ENCODE data around the gene RHOH. TPM values are rescaled to one million over a fixed set of nuclear protein-coding genes. Genes with fewer than 3 reads are reported as not detected.

The RHOH gene
- total RNA-seq, 1 donor from 2014 or later = 3.2 TPM

DNA sequence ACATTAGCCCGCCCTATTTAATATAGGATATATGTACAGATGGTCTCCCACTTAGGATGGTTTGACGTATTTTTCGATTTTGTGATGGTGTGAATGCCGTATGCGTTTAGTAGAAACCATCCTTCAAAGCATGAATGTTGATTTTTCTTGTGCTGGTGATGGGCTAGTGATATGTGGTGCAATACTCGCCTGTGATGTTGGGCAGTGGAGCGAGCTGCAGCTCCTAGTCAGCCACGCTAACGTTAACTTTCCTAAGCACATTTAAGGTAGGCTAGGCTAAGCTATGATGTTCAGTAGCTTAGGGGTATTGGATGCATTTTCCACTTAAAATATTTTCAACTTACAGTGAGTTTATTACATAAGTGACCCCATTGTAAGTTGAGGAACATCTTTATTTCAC, 36.6 kb upstream of the RHOH start:
- Mint-ChIP-seq H3K27ac (ENCODE audit: unreplicated experiment) (no peak overlapping the region), H3K4me1 (peaks cover 4% of the 10 kb centered on the region), H3K9me3 (no peaks in the 10 kb centered on the region), H3K4me3 (no peak overlapping the region), H3K27me3 (ENCODE audit: low read depth) (no peaks in the 10 kb centered on the region), H3K36me3 (ENCODE audit: low read depth) (peaks cover 20% of the 10 kb centered on the region)
- TF ChIP-seq, protein P1, sequence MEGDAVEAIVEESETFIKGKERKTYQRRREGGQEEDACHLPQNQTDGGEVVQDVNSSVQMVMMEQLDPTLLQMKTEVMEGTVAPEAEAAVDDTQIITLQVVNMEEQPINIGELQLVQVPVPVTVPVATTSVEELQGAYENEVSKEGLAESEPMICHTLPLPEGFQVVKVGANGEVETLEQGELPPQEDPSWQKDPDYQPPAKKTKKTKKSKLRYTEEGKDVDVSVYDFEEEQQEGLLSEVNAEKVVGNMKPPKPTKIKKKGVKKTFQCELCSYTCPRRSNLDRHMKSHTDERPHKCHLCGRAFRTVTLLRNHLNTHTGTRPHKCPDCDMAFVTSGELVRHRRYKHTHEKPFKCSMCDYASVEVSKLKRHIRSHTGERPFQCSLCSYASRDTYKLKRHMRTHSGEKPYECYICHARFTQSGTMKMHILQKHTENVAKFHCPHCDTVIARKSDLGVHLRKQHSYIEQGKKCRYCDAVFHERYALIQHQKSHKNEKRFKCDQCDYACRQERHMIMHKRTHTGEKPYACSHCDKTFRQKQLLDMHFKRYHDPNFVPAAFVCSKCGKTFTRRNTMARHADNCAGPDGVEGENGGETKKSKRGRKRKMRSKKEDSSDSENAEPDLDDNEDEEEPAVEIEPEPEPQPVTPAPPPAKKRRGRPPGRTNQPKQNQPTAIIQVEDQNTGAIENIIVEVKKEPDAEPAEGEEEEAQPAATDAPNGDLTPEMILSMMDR (conservative IDR thresholded peaks at IDR 0.05) = no peak
- DNase-seq (ENCODE audit: low read depth, low spot score) = no peak

DNA sequence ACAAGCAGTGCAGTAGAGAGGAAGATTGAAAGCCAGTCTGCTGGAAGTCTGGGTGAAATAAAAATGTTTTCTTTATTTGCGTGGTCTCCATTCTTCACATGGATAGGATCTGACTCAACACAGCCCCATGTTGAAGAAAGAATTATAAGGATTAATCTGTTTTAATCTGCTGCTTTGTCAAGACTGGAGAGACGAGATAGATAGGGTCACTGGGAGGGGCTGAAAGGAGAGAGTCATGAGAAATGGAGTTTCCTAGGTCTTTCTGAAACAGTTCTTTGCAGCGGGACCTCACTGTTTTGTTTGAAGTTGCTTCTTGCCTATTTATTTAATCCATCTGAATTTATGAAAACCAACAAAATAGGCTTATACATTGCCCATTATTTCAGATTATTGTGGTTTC, 32.4 kb upstream of the RHOH start:
- Mint-ChIP-seq H3K27ac (ENCODE audit: unreplicated experiment) (no peak overlapping the region), H3K9me3 (peaks cover 9% of the 10 kb centered on the region), H3K4me1 (peaks cover 4% of the 10 kb centered on the region), H3K4me3 (no peak overlapping the region), H3K36me3 (ENCODE audit: low read depth) (peaks cover 39% of the 10 kb centered on the region), H3K27me3 (ENCODE audit: low read depth) (no peaks in the 10 kb centered on the region)
- no peak for DNase-seq (ENCODE audit: low read depth, low spot score)
- TF ChIP-seq, protein P1 (conservative IDR thresholded peaks at IDR 0.05) = no peak

DNA sequence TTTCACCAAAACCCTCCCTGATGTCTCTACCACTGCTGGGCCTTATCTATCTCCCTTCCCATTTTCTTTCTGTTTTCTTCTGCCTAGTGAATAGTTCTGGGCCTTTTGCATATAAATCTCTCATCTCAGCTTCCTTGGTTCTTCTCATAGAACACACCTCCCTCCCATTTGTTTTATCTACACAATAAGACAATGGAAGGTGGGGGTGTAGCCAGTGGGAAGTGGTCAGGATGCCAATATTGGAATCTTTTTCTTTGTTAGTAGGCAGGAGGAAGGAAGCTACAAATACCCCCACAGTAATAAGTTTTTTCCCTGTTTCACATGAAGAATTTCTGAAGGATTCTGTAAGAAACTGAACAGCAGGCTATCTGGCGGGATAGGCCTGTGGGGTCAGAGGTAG, 30.9 kb upstream of the RHOH start:
- peaks cover 35% of the 10 kb centered on the region for H3K36me3 Mint-ChIP-seq (ENCODE audit: low read depth)
- TF ChIP-seq, protein P1 (conservative IDR thresholded peaks at IDR 0.05) = no peak
- peaks cover 9% of the 10 kb centered on the region for H3K9me3 Mint-ChIP-seq
- H3K4me3 Mint-ChIP-seq = no peak overlapping the region
- H3K4me1 Mint-ChIP-seq = peaks cover 4% of the 10 kb centered on the region
- H3K27ac Mint-ChIP-seq (ENCODE audit: unreplicated experiment) = no peak overlapping the region
- no peak for DNase-seq (ENCODE audit: low read depth, low spot score)
- H3K27me3 Mint-ChIP-seq (ENCODE audit: low read depth) = no peaks in the 10 kb centered on the region

DNA sequence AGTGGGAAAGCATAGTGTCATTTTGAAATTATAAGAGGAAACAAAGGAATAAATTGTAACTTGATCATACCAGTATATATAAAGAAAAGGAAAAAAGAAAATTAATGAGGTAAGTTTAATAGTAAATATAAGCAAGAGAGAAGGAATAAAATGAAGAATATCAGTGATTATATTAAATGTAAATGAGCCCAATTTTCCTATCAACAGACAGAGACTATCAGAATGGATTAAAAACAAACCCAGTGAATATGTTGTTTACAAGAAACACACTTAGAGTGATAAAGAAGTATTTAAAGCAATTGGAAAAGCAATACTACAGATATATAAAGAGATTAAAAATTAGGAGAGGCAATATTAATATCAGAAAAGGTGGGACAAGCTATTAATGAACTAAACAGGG, 28.8 kb upstream of the RHOH start:
- DNase-seq (ENCODE audit: low read depth, low spot score) = no peak
- H3K4me3 Mint-ChIP-seq = no peak overlapping the region
- H3K27me3 Mint-ChIP-seq (ENCODE audit: low read depth) = no peaks in the 10 kb centered on the region
- H3K4me1 Mint-ChIP-seq = peaks cover 4% of the 10 kb centered on the region
- H3K27ac Mint-ChIP-seq (ENCODE audit: unreplicated experiment) = no peak overlapping the region
- H3K9me3 Mint-ChIP-seq = peaks cover 9% of the 10 kb centered on the region
- TF ChIP-seq, protein P1 (conservative IDR thresholded peaks at IDR 0.05) = no peak
- H3K36me3 Mint-ChIP-seq (ENCODE audit: low read depth) = peaks cover 32% of the 10 kb centered on the region

DNA sequence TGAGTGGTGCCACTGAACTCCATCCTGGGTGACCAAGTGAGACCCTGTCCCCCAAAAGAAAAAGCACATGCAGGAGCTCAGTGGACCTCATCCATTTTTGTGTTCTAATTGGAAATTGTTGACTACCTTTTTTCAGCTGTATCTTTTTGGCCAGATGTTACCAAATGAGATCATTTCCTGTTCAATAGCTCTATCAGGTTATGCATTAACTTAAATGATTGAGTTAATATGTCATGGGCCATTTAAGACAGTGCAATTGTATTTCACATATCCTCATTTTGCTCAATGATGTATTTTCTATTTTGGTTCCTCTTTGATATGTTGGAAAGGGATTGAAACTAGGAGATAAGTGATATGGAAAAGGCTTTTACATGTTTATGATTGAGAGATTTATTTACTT, 26.2 kb upstream of the RHOH start:
- Mint-ChIP-seq H3K27ac (ENCODE audit: unreplicated experiment) (no peak overlapping the region), H3K36me3 (ENCODE audit: low read depth) (peaks cover 21% of the 10 kb centered on the region), H3K27me3 (ENCODE audit: low read depth) (no peaks in the 10 kb centered on the region), H3K9me3 (peaks cover 9% of the 10 kb centered on the region), H3K4me3 (no peak overlapping the region), H3K4me1 (no peaks in the 10 kb centered on the region)
- TF ChIP-seq, protein P1 (conservative IDR thresholded peaks at IDR 0.05) = no peak
- no peak for DNase-seq (ENCODE audit: low read depth, low spot score)

DNA sequence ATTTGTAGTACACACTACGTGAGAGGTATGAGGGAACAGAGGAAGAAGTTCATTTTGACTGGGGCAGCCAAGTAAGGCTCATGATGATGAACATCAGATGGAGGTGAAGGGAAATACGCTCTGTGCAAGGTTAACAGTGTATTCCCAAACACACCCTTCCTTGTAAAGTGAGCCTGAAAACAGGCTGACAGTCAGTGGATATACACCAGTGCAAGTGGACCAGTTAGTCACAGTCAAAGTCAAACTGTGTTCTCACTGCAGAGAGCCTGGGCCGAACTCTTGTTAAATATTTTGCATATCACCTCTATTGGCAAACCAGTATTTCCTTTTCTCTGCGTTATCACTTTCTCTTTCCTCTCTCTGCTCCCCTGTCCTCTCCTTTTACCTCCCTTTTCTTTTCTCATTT, 23.4 kb upstream of the RHOH start:
- DNase-seq (ENCODE audit: low read depth, low spot score) = no peak
- peaks cover 4% of the 10 kb centered on the region for H3K36me3 Mint-ChIP-seq (ENCODE audit: low read depth)
- H3K27me3 Mint-ChIP-seq (ENCODE audit: low read depth) = no peaks in the 10 kb centered on the region
- no peak overlapping the region for H3K27ac Mint-ChIP-seq (ENCODE audit: unreplicated experiment)
- H3K4me3 Mint-ChIP-seq = no peak overlapping the region
- H3K9me3 Mint-ChIP-seq = no peaks in the 10 kb centered on the region
- H3K4me1 Mint-ChIP-seq = peaks cover 9% of the 10 kb centered on the region
- TF ChIP-seq, protein P1 (conservative IDR thresholded peaks at IDR 0.05) = no peak
